ENCODE data around the gene ST3GAL3. TPM values are rescaled to one million over a fixed set of nuclear protein-coding genes. Genes with fewer than 3 reads are reported as not detected.
"Not testable (repeated sequence)": the region's sequence is repeated elsewhere in the genome, so short reads cannot be mapped to it uniquely, and the experiment has no call there.

Gene ST3GAL3
- total RNA-seq, 1 donor: 28.5 TPM

DNA sequence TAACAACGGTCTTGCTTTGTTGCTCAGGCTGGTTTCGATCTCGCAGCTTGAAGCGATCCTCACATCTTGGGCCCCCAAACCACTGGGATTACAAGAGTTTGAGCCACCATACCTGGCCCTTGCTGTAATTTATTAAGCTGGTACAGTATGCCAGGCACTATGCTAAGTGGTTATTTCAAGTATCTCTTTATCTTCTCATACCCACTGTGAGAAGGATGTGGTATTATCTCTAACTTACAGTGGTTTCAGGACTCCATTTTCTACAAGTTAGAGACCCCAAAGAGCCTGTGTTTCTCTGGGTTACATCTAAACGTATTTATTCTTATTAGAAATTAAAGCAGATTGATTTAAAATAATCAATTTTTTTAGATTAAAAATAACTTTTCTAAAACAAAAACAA lies 8.1 kb upstream of the ST3GAL3 start:
- DNase-seq (ENCODE audit: low read depth in 2 of 3, low spot score in 2 of 3): no peak

- DNase-seq (ENCODE audit: low read depth in 2 of 3, low spot score in 2 of 3): no peak
These were observed 3.5 kb upstream of the ST3GAL3 start for GRCh38 chr1:43703836-43704235.

GRCh38 chr1:43704838-43705237 lies 2.5 kb upstream of the ST3GAL3 start:
- peak in 1 of 3 donors; percentile 13 for DNase-seq (ENCODE audit: low read depth in 2 of 3, low spot score in 2 of 3)

- DNase-seq (ENCODE audit: low read depth in 2 of 3, low spot score in 2 of 3): peak in 1 of 3 donors; percentile 7
These were observed 2.0 kb upstream of the ST3GAL3 start for GRCh38 chr1:43705334-43705733.

- no peak for DNase-seq (ENCODE audit: low read depth in 2 of 3, low spot score in 2 of 3)
These were observed 1.2 kb upstream of the ST3GAL3 start for GRCh38 chr1:43705982-43706597.

DNA sequence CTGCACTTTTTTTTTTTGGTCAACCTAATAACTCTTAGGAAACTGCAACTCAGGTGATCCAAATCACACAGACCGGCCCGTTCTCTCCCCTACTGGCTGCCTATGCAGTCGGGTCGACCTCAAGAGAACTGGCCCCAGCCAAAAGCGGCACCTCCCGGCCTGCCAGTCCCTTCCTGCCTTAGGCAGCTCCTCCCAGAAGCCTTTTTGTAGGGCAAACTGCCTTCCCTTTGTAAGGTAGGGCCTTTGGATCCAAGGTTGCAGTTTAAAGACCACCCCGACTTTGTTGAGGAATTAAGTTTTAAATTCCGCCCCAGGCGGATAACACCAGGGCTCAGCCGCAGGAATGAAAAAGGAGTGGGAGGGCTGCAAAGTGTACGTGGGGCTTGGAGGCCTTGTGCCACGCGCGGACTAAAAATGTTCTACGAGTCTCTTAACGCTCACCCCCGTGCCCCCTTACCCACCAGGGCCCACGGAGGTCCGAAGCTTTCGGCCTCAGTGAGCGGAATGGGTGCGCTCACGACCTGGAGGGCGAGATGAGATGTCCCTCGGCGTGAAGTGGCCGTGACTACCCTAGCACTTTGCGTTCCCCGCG lies 642 bp upstream of the ST3GAL3 start:
- DNase-seq (ENCODE audit: low read depth in 2 of 3, low spot score in 2 of 3): no peak

GRCh38 chr1:43708002-43708410 lies 670 bp downstream of the ST3GAL3 start:
- DNase-seq (ENCODE audit: low read depth in 2 of 3, low spot score in 2 of 3): peak in 1 of 3 donors; percentile 19

- peak in 2 of 3 donors; percentile 41 to 47 for DNase-seq (ENCODE audit: low read depth in 2 of 3, low spot score in 2 of 3)
These were observed 3.7 kb downstream of the ST3GAL3 start for GRCh38 chr1:43711049-43711448.

GRCh38 chr1:43711524-43712386 lies 4.4 kb downstream of the ST3GAL3 start:
- no peak for DNase-seq (ENCODE audit: low read depth in 2 of 3, low spot score in 2 of 3)

DNA sequence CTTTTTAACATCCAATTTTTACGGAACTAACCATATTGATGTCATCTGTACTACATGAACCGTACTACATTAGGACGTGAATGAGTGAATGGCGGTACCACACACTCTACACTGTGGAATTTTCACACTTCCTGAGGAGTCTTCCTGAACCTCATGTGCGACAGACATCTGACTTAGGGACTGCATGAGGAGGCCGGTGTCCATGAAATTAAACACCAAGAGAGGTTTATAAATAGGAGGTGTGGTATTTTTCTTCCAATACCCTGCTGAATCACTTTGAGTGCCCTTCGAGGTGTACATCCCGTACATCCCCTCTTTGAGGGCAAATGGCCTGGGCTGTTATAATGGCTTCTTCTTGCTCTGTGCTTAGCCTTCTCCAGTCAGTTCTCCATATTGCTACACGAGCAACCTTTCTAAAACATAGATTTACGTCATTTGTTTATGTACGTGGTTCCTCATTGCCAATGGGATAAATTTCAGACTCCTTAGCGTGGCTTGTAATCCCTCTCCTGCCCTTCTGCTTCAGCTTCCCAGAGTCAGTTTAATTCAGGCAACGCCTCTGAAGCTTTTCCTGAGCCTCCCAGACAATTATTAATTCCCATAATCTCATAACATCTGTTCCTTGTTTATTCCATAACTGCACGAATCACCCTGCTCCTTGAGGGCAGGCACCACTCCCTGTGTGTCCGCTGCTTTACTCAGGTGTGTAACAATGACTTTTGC lies 9.4 kb downstream of the ST3GAL3 start:
- DNase-seq (ENCODE audit: low read depth in 2 of 3, low spot score in 2 of 3): no peak

GRCh38 chr1:43719063-43719462 lies 11.7 kb downstream of the ST3GAL3 start:
- no peak for DNase-seq (ENCODE audit: low read depth in 2 of 3, low spot score in 2 of 3)

GRCh38 chr1:43719670-43720419 lies 12.5 kb downstream of the ST3GAL3 start:
- not testable (repeated sequence) for DNase-seq (ENCODE audit: low read depth in 2 of 3, low spot score in 2 of 3)

- no peak for DNase-seq (ENCODE audit: low read depth in 2 of 3, low spot score in 2 of 3)
These were observed 15.5 kb downstream of the ST3GAL3 start for GRCh38 chr1:43722810-43723209.

DNA sequence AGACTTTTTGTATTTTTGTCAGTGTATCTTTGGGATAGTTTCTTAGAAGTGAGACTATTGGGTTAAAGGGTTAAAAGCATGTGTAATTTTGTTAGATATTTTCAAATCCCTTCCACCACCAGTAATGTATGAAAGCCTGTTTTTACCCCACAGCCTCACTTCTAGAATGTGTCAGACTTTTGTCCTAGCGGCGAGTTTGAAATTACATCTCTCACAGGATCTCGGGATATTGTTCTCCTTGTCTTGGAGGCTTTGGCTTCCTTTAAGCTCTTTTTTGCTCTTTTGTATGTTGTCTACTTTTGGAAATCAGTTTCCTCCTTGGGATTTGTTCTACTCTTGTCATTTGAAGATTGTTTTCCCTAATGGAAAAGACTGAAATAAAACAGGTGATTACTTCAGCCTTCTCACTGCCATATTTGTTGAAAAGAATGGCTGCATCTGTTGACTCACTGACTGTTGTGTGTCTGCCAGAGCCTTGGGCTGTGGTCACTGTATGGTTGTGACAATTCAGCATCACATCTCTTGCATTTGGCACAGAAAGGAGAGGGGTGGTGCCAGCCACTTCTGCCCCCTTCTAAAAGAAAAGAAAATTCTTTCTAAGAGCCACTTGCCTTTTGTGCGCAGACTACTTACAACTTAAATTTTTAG lies 22.6 kb downstream of the ST3GAL3 start:
- DNase-seq (ENCODE audit: low read depth in 2 of 3, low spot score in 2 of 3): no peak

DNA sequence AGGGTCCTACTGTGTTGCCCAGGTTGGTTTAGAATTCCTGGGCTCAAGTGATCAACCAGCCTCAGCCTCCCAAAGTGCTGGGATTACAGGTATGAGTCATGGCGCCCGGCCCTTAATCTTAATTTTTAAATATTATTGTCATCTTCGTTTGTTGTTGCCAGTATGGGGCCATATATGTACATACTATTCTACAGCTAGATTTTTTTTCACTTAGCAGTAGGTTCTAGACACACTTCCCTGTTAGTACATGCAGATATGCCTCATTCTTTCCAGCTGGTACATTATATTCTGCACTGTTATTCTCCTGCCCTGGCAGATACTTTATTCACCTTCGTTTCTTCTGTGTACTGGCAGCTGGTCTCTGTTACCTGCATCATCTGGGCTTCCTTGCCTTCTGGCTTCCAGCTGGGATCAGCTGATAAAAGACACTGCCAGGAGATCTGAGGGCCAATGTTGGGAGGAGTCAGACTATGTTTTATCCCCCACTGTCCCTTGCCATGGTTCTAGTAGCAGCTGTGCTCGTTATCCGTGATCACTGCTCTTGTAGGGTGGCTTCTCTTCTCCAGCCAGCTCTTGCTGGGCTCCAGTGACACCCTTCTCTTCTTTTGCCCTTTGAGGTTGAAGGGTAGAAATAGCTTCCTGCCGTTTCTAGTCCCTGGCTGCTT lies 24.7 kb downstream of the ST3GAL3 start:
- DNase-seq (ENCODE audit: low read depth in 2 of 3, low spot score in 2 of 3): no peak

- DNase-seq (ENCODE audit: low read depth in 2 of 3, low spot score in 2 of 3): no peak
These were observed 29.5 kb downstream of the ST3GAL3 start for GRCh38 chr1:43736819-43737218.

DNA sequence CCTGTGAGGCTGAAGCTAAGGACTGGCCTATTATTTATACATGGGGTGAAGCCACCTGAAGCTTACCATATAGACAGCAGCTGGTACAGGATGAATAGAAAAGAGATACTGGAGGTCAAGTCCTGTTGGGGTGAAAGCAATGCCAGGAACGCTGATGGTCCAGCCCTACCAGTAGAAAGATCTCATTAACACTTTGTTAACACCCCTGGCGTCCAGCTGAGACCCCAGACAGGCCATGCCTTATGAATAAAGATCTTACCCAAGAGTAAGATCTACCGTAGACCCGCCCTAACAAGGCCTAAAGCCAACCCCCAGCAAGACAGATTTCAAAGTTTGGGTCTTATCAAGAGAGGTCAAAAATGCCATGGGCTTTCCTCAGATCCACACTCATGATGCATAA lies 34.7 kb downstream of the ST3GAL3 start:
- DNase-seq (ENCODE audit: low read depth in 2 of 3, low spot score in 2 of 3): no peak

GRCh38 chr1:43743206-43743605 lies 35.9 kb downstream of the ST3GAL3 start:
- DNase-seq (ENCODE audit: low read depth in 2 of 3, low spot score in 2 of 3): no peak

- no peak for DNase-seq (ENCODE audit: low read depth in 2 of 3, low spot score in 2 of 3)
These were observed 40.4 kb downstream of the ST3GAL3 start for GRCh38 chr1:43747736-43748135.

Data from hematopoietic multipotent progenitor cell (in vitro differentiated cells).